22Rv1 (cell line): ENCODE data around the gene KIF1A.

ENCODE experiments used
- ZFX ChIP-seq: fragments of 450-650 bp; IDR thresholded peaks from 2 replicates; pipeline ENCODE4 v1.6.1; 2017; ENCODE audit warnings: antibody characterized with exemption, borderline replicate concordance
- TF ChIP-seq, protein P1 (sequence below): fragments of 450-650 bp; IDR thresholded peaks from 2 replicates; pipeline ENCODE4 v1.5.1; 2017; ENCODE audit warnings: mild to moderate bottlenecking

DNA sequence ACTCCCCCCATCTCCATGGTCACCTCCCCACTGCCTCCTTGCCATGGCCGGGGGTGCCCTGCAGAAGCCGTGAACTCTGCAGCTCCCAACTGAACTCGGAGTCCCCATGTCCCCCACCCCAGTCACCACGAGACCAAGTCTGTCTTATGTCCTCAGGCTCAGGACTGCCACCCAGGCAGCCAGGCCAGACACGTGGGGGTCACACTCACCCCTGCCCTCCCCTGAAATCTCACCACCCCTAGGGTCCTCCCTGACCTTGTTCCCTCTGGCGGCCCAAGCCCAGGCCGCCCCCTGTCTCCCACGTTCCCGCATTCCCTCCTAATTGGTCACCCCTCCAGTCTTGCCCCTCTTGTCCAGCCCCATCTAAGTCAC lies 117.4 kb downstream of the KIF1A start:
- TF ChIP-seq, protein P1, sequence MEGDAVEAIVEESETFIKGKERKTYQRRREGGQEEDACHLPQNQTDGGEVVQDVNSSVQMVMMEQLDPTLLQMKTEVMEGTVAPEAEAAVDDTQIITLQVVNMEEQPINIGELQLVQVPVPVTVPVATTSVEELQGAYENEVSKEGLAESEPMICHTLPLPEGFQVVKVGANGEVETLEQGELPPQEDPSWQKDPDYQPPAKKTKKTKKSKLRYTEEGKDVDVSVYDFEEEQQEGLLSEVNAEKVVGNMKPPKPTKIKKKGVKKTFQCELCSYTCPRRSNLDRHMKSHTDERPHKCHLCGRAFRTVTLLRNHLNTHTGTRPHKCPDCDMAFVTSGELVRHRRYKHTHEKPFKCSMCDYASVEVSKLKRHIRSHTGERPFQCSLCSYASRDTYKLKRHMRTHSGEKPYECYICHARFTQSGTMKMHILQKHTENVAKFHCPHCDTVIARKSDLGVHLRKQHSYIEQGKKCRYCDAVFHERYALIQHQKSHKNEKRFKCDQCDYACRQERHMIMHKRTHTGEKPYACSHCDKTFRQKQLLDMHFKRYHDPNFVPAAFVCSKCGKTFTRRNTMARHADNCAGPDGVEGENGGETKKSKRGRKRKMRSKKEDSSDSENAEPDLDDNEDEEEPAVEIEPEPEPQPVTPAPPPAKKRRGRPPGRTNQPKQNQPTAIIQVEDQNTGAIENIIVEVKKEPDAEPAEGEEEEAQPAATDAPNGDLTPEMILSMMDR, result no peak
- TF ChIP-seq ZFX, result no peak
